Measurements from ENCODE around the gene SYNPR. TPM values are rescaled to one million over a fixed set of nuclear protein-coding genes. Genes with fewer than 3 reads are reported as not detected.

Gene SYNPR
- total and polyA plus RNA-seq, 8 donors, result 0.13 to 0.42 (median 0.20) TPM; not detected in 4

GRCh38 chr3:63528325-63529000 lies 250.4 kb downstream of the SYNPR start:
- ATAC-seq (no peak), DNase-seq (no peak)
- H3K4me1 ChIP-seq, result no peaks in the 10 kb centered on the region
- no peak for TF ChIP-seq CTCF (IDR thresholded peaks at IDR 0.05)
- intact Hi-C loops (cut with DNase I), result no loop called here
- H3K36me3 ChIP-seq, result no peaks in the 10 kb centered on the region
- no peak overlapping the region for H3K27ac ChIP-seq
- no peak overlapping the region for H3K4me3 ChIP-seq
- no peaks in the 10 kb centered on the region for H3K27me3 ChIP-seq
- H3K9me3 ChIP-seq, result no peaks in the 10 kb centered on the region

- ATAC-seq, result no peak
- intact Hi-C loops (cut with DNase I), result no loop called here
Observed at GRCh38 chr3:63532521-63532920, 254.4 kb downstream of the SYNPR start.

GRCh38 chr3:63538919-63539318 lies 260.8 kb downstream of the SYNPR start:
- H3K4me1 ChIP-seq, result no peaks in the 10 kb centered on the region
- H3K27ac ChIP-seq, result no peak overlapping the region
- H3K9me3 ChIP-seq, result no peaks in the 10 kb centered on the region
- H3K36me3 ChIP-seq, result no peaks in the 10 kb centered on the region
- ATAC-seq, result no peak
- TF ChIP-seq CTCF (IDR thresholded peaks at IDR 0.05), result no peak
- H3K4me3 ChIP-seq, result no peak overlapping the region
- no peaks in the 10 kb centered on the region for H3K27me3 ChIP-seq
- intact Hi-C loops (cut with DNase I), result no loop called here
- no peak for DNase-seq

More at GRCh38 chr3:63532521-63532920, 254.4 kb downstream of the SYNPR start:
- no peak for DNase-seq
- TF ChIP-seq CTCF (IDR thresholded peaks at IDR 0.05), result no peak
- H3K36me3 ChIP-seq, result no peaks in the 10 kb centered on the region
- H3K4me3 ChIP-seq, result no peak overlapping the region
- no peak overlapping the region for H3K27ac ChIP-seq
- no peaks in the 10 kb centered on the region for H3K27me3 ChIP-seq
- H3K9me3 ChIP-seq, result no peaks in the 10 kb centered on the region
- no peaks in the 10 kb centered on the region for H3K4me1 ChIP-seq

GRCh38 chr3:63555767-63556166 lies 277.7 kb downstream of the SYNPR start:
- no peak for TF ChIP-seq CTCF (IDR thresholded peaks at IDR 0.05)
- DNase-seq (no peak), ATAC-seq (no peak)
- H3K4me1 ChIP-seq, result no peaks in the 10 kb centered on the region
- no peak overlapping the region for H3K27ac ChIP-seq
- no peaks in the 10 kb centered on the region for H3K36me3 ChIP-seq
- no peaks in the 10 kb centered on the region for H3K9me3 ChIP-seq
- no peaks in the 10 kb centered on the region for H3K27me3 ChIP-seq
- intact Hi-C loops (cut with DNase I), result no loop called here
- no peak overlapping the region for H3K4me3 ChIP-seq

GRCh38 chr3:63556401-63556800 lies 278.3 kb downstream of the SYNPR start:
- no peaks in the 10 kb centered on the region for H3K36me3 ChIP-seq
- H3K27ac ChIP-seq, result no peak overlapping the region
- H3K9me3 ChIP-seq, result no peaks in the 10 kb centered on the region
- intact Hi-C loops (cut with DNase I), result no loop called here
- H3K27me3 ChIP-seq, result no peaks in the 10 kb centered on the region
- DNase-seq (no peak), ATAC-seq (no peak)
- no peak overlapping the region for H3K4me3 ChIP-seq
- TF ChIP-seq CTCF (IDR thresholded peaks at IDR 0.05), result no peak
- no peaks in the 10 kb centered on the region for H3K4me1 ChIP-seq

All from left lung (tissue), 10 donors.